GM12892 (cell line): ENCODE measurements around the gene LAMP1.

Experiments used
- POLR2A ChIP-seq: IDR thresholded peaks from 2 replicates; pipeline ENCODE4 v1.6.1; 2011; ENCODE audit warnings: low read depth, low read length, control low read depth
- POLR2AphosphoS5 ChIP-seq: IDR thresholded peaks from 2 replicates; pipeline ENCODE4 v1.6.1; 2011; ENCODE audit warnings: low read depth, low read length, control low read depth

DNA sequence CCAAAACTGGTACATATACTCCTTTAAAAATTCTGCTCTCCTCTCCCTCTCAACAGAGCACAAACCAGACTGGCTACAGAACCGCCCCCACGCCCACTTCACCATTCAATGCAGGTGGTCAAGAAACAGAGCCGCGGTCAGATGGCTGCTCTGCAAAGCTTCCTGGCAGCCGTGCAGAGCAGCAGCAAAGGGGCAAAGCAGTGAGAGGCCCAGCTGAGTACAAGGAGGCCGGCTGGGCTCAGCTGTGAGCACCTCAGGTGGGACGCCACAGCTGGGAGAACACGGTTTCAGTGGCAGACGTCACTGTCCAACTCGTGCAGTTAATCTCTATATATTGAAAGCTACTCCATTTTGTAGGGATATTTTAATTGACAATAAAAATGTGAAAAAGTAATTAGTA lies 58.6 kb downstream of the LAMP1 start:
- no peak for TF ChIP-seq POLR2A
- TF ChIP-seq POLR2AphosphoS5: no peak
